NCI-H1417 (cell line): ENCODE data around the gene CYB5B.
A peak's percentile ranks its signal among the peaks of the same experiment; 100 is the strongest.
"Not testable (repeated sequence)": the region's sequence is repeated elsewhere in the genome, so short reads cannot be mapped to it uniquely, and the experiment has no call there.

Source experiments
- DNase-seq, 3 experiments: peaks; one replicate each; lab custom pipeline; 2025; lab: John Stamatoyannopoulos, UW

CYB5B gene

GRCh38 chr16:69410219-69410990 is 14.0 kb upstream of the CYB5B start:
- DNase-seq, result no peak

DNA sequence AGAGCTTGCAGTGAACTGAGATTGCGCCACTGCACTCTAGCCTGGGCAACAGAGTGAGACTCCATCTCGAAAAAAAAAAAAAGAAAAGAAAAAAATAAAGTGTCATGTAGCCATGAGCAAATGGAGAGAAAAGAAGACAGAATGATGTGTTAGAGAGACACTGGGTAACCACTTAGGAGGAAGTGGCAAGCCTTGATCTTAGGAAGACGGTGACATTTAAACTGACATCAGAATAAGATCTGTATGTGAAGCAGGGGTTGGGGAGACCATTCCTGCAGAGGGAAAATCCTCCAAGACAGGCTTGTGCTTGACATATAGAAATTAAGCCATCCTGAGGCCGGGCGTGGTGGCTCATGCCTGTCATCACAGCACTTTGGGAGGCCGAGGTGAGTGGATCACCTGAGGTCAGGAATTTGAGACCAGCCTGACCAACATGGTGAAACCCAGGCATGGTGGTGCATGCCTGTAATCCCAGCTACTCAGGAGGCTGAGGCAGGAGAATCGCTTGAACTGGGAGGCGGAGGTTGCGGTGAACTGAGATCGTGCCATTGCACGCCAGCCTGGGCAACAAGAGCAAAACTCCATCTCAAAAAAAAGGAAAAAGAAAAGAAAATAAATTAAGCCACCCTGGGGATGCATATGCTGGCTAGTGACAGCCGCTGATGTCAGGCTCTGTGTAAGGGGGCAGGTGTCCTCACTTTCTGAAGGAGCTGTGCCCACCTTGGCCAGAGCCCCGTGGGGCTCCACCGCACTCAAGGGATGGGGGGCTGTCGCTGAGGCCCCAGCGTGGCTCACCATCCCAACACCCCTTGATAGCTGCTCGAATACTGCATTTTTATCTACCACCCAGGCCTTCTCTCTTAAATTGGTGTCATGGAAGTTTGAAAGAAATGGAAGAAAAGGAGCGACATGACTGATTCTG is 13.1 kb upstream of the CYB5B start:
- DNase-seq, result no peak

GRCh38 chr16:69412287-69412686 is 12.1 kb upstream of the CYB5B start:
- DNase-seq, result no peak

- no peak for DNase-seq
Measured at GRCh38 chr16:69413045-69413664, 11.3 kb upstream of the CYB5B start.

DNA sequence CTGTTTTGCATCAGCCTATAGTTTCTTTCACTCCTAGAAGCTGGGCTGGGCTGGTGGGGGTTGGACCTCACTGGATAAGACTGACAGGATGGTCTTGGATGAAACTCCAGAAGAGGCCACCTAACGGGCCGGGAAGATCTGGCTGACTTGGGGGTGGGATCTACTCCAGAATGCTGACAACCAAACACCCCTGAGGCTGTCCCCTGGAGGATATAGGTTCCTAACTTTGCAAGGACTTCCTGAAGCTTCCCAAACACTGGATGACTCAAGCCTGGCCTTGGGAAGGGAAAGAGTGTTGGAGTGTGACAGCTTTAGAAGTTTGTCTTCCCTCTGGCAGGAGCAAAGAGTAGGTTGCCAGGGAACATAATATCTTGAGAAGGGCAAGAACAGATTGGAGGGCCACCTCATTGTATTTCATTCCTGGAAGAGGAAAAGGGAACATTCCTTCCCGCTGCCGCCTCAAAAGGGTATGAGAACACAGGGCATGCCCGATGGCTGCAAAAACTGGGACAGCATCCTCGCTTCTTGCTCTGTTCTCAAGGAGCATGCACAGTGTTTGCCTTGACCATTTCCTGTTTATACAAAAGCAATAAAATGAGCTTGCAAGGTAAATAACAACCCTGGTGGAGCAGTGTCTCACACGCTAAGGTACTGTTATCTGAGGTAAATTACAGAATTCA is 6.8 kb upstream of the CYB5B start:
- peak in 1 of 3 experiments; percentile 13 for DNase-seq

GRCh38 chr16:69419956-69420355 is 4.5 kb upstream of the CYB5B start:
- DNase-seq, result no peak

- DNase-seq, result no peak
Measured at GRCh38 chr16:69423189-69423588, 1.2 kb upstream of the CYB5B start.

- peak in 1 of 3 experiments; percentile 33 for DNase-seq
Measured at GRCh38 chr16:69424935-69425784, 741 bp downstream of the CYB5B start.

DNA sequence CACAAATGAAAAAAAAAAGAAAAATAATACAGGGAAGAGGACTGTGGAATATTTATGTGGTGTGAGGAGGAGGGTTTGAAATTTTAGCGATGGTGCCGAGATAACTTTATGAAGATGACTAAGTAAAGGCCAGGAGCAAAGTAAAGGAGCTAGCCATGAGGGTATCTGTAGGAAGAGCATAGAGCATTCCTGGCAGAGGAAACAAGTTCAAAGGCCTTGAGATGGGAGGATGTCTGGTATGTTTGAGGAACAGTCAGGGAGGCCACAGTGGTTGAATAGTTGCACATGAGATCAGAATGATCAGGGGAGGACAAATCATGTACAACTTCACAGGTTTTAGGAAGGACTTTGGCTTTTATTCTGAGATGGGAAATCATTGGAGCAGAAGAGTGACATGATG is 4.2 kb downstream of the CYB5B start:
- no peak for DNase-seq

GRCh38 chr16:69429058-69429640 is 4.7 kb downstream of the CYB5B start:
- DNase-seq, result not testable (repeated sequence)

DNA sequence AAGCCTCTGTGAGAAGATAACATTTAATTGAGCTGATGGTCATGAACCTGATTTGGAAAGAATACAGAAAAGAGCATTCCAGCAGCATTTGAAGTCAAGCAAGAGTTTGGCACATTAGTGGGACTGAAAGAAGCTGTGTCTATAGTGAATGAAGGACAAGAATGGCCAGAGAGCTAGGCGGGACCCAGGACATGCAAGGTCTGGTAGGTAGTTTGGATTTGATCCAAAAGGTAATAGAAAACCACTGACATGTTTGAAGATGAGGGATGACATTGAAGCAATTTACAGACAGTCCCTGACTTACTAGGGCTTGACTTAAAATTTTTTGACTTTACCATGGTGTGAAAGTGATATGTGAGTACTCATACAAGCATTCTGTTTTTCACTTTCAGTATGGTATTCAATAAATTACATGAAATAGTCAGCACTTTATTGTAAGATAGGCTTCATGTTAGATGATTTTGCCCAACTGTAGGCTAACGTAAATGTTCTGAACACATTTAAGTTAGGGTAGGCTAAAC is 7.6 kb downstream of the CYB5B start:
- DNase-seq, result no peak

DNA sequence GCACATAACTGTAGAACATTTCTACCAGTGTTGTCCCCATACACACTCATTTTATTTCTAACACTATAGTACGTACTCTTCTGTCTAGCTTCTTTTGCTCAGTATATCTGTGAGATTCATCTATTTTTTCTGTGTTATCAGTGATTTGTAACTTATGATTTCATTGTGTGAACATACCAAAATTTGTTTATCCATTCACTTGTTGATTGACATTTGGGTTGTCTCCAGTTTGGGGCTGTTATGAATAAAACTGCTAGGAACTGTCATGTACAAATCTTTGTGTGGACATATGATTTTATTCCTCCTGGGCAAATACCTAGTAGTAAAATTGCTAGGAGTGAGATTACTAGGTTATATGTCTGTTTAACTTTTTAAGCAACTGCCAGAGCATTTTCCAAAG is 9.6 kb downstream of the CYB5B start:
- DNase-seq, result no peak

- peak in 2 of 3 experiments; percentile 21 to 60 for DNase-seq
Measured at GRCh38 chr16:69435977-69436820, 11.8 kb downstream of the CYB5B start.

GRCh38 chr16:69436896-69437295 is 12.5 kb downstream of the CYB5B start:
- DNase-seq, result no peak

- no peak for DNase-seq
Measured at GRCh38 chr16:69438465-69438864, 14.0 kb downstream of the CYB5B start.

GRCh38 chr16:69440250-69440649 is 15.8 kb downstream of the CYB5B start:
- no peak for DNase-seq

DNA sequence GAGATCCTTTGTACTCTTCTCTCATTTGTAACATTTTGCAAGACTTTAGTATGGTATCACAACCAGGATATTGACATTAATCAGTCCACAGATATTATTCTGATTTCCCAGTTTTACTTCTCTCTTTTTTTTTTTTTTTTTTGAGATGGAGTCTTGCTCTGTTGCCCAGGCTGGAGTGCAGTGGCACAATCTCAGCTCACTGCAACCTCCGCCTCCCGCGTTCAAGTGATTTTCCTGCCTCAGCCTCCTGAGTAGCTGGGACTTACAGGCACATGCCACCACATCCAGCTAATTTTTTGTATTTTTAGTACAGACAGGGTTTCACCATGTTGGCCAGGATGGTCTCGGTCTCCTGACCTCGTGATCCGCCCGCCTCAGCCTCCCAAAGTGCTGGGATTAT is 16.6 kb downstream of the CYB5B start:
- not testable (repeated sequence) for DNase-seq

- no peak for DNase-seq
Measured at GRCh38 chr16:69443927-69444631, 19.7 kb downstream of the CYB5B start.
